Tibial nerve (tissue), 4 donors: ENCODE measurements around the gene CXorf58.

Experiments
- CTCF ChIP-seq, 5 experiments: fragments of 200-600 bp in 3 of 5; fragments of 450-650 bp in 2 of 5; sonication (generic) in 3 of 5; IDR thresholded peaks; one replicate each; pipeline ENCODE4 v1.5.1; 2016 to 2019; ENCODE audit warnings: antibody characterized with exemption in 5 of 5, mild to moderate bottlenecking in 3 of 5, moderate library complexity in 2 of 5
- EP300 ChIP-seq, 2 donors: sonication (generic); formaldehyde crosslinking; IDR thresholded peaks; one replicate each; pipeline ENCODE4 v1.6.1; 2017; ENCODE audit warnings: antibody characterized with exemption in 2 of 2, mild to moderate bottlenecking in 1 of 2
- POLR2A ChIP-seq, 2 donors: fragments of 450-650 bp; IDR thresholded peaks; one replicate each; pipeline ENCODE4 v1.6.1; 2017; ENCODE audit warnings: antibody characterized with exemption in 2 of 2, mild to moderate bottlenecking in 2 of 2, moderate library complexity in 2 of 2

GRCh38 chrX:23939203-23939602, 31.4 kb downstream of the CXorf58 start:
- no peak for TF ChIP-seq CTCF (IDR thresholded peaks at IDR 0.05)
- TF ChIP-seq POLR2A (IDR thresholded peaks at IDR 0.05) = no peak
- no peak for TF ChIP-seq EP300 (IDR thresholded peaks at IDR 0.05)
